T1000 (cell line): ENCODE results near the gene TGFB1I1.
"Not testable (repeated sequence)": the region's sequence is repeated elsewhere in the genome, so short reads cannot be mapped to it uniquely, and the experiment has no call there.

Source experiments
- DNase-seq: peaks from one replicate; lab custom pipeline; 2025; ENCODE audit warnings: mixed read lengths; lab: John Stamatoyannopoulos, UW

TGFB1I1 gene

GRCh38 chr16:31471875-31472708, at the start of gene TGFB1I1:
TSS of gene TGFB1I1 (plus strand) at chr16:31472152. CDS start at chr16:31472189, 37 bp downstream.
- peak; percentile 41 for DNase-seq

DNA sequence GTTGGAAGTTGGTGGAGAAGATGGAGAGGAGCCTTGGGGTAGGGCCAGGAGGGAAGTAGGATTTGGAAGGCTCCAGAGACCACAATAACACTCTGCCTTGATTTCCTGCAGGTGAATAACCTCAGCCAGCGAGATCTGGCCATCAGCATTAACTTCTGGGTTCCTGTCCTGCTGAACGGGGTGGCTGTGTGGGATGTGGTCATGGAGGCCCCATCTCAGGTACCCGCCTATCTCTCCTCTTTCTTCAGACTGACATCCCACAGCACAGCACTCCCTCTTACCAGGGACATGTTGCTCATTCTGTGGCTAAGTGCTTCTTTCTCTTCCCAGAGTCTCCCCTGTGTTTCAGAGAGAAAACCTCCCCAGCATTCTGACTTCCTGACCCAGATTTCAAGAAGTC, 48.7 kb upstream of the TGFB1I1 start:
- no peak for DNase-seq

DNA sequence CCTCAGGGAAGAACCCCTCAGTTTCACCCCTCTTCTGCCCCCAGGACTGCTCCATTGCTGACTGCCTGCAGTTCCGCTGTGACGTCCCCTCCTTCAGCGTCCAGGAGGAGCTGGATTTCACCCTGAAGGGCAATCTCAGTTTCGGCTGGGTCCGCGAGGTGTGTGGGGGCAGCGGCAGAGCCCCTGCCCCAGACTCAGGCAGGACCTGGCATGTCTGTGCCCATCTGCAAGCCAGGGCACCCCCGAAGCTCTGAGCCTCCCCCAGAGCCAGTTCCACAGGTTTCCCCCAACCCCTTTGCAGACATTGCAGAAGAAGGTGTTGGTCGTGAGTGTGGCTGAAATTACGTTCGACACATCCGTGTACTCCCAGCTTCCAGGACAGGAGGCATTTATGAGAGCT, 48.2 kb upstream of the TGFB1I1 start:
- DNase-seq = no peak

DNA sequence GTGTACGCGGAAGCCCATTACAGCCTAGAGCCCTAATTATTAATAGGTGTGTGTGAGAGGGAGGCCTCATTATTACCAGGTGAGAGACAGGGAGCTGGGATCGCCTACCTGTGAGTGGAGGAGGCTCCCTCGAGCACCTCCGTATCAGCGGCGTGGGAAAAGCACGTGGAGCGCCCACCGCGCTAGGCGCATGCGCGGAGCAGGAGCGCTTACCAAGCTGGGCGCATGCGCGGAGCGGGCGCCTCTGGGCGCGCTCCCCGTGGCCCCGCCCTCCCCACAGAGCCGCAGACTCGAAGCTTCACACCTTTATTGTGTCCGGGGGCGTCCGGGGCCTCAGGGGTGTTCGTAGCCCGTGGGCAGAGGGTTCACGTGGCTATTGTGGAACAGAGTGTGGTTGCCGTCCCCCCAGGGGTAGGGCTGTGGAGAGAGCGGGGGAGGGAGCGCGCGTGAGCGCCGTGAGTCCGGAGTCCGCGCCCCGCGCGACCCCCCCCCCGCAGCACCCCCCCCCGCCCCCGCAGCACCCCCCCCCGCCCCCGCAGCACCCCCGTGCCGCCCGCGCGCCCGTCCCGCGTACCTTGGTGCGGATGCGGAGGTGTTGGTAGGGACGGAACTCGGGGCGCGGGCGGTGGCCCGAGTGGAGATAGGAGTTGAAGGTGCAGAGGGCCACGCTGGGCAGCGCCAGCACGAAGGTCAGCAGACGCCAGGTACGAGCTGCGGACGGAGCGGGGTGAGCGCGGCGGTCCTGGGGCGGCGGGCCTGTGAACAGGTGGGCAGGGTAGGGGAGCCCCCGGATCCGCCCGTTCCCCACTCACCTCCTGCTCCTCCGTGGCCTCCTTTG, 44.3 kb upstream of the TGFB1I1 start:
- no peak for DNase-seq

GRCh38 chr16:31428279-31428597, 43.7 kb upstream of the TGFB1I1 start, which contains the start of gene COX6A2:
TSS of gene COX6A2 (minus strand) at chr16:31428360. CDS start at chr16:31428325, 35 bp downstream.
- no peak for DNase-seq

DNA sequence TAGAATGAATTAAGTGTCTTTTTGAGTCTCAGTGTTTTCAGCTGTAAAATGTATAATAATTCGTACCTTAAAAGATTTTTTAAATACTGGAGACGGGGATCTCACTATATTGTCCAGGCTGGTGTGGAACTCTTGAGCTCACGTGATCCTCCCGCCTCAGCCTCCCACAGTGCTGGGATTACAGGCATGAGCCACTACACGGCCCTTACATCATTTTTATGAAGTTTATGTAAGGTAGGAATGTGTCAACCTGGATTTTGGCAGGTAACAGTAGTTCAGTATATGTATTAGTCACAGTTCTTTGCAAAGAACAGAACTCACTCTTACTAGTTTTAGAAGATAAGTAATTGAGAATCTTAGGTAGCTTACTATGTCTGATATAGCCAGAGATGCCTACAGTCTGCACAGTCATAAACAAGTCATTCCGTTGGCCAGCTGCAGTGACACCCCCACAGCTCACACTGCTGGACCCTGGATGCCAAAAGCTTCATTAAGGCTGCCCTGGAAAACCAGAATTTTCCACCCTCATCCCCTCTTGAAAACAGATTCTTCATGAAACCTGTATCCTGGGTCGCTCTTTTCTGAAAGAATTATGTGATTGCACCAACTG, 43.2 kb upstream of the TGFB1I1 start:
- DNase-seq = no peak

DNA sequence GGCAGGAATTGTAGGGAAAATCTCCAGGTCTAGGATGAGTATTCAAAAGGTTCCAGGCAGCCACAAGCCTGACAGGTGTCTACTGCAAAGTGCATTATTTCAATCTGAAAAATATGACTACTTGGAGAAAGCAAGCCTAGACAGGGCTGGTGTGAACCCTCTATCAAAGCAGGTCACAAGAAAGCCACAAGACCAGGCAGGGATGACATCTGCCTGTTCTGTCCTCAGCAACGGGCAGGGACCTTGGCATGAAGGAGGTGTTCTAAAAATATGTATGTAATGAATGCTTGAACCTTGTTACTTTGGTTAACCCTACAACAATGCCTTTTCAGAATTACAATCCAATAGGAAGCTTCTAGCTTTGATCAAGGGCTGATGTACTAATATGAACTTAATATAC, 42.6 kb upstream of the TGFB1I1 start:
- DNase-seq = no peak

- DNase-seq = no peak
Measured at GRCh38 chr16:31429796-31430195, 42.2 kb upstream of the TGFB1I1 start.

GRCh38 chr16:31430380-31431052, 41.4 kb upstream of the TGFB1I1 start:
- no peak for DNase-seq

DNA sequence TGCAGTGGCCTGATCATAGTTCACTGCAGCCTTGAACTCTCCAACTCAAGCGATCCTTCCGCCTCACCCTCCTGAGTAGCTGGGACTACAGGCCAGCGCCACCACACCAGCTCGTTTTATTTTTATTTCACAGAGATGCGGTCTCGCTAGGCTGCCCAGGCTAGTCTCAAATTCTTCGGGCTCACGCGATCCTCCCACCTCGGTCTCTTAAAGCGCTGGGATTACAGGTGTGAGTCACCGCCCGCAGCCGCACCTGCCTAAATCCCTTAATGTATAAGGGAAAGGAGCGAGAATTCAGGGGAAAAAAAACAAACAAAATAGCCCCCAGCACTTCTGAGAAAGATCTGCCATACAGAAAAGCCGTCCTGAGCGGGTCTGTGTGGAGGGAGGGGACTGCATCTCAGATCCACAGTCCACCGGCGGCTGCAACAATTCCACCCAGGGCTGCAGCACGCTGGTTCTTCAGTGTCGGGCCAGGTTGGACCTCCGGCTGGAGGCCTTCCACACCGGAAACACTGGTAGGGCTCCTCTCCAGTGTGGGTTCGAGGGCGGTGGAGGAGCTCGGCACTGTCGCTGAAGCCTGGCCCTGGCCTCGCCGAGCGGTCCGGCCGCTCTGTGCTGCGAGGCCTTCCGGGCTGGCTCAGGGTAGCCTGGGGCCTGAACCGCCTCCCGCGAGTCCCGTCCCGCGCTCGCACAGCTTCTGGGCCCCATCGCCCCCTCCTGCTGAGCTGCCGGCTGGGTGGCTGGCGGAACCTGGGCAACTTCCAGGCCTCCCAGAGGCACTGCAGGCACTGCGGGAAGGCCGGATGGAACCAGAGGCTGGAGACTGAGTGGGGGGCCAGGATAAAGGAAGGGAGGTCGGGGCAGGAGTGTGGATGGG, 36.4 kb upstream of the TGFB1I1 start:
- DNase-seq = no peak

DNA sequence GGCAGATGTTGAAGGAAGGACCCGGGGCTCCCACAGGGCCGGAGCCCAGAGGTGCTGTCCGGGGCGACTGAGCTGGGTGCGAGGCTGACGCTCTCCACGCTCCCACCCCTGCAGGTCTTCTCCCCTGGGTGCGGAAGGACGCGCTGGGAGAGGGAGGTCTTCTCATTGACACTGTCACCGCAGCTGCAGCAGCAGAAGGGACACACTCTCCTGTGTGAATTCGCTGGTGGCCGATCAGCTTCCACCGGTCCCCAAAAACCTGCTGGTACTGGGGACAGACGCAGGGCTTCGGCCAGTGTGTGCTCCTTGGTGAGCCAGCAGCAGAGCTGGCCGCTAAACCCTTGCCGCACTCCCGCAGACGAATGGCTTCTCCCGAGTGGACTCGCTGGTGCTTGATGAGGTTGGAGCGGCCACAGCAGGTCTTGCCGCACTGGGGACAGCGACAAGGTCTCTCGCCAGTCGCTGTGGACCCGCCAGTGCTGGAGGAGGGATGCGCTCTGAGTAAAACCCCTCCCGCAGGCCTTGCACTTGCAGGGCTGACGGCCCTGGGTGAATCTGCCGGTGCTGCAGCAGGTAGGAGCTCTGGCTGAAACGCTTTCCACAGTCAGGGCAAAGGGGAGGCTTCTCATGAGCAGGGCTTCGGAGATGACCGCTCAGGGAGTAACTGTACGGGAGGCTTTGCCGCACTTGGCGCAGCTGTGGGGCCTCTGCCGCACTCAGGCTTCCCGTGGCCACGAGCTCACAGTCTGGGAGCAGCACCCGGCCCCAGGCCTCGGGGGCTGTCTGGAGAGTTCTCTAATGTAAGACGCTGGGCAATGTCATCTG, 35.5 kb upstream of the TGFB1I1 start:
- DNase-seq = no peak

DNA sequence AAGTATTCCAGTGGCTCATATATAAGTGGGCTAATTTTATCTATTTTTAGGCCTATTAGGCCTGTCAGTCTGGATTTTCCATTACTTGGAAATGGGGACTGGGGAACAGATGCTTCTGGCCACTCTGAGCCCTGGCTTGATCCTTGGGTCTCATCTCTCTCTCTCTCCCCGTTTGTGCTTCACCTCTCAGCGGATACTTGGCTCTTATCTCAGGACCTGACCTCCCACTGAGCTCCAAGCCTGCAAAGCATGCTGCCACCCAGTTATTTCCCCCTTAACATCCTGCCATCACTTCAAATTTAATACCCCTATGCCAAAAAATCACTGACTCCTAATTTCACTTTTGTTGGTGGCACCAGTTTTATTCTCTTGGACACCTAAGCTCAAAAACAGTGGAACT, 33.5 kb upstream of the TGFB1I1 start:
- DNase-seq = no peak

- not testable (repeated sequence) for DNase-seq
Measured at GRCh38 chr16:31439023-31439422, 32.9 kb upstream of the TGFB1I1 start.

DNA sequence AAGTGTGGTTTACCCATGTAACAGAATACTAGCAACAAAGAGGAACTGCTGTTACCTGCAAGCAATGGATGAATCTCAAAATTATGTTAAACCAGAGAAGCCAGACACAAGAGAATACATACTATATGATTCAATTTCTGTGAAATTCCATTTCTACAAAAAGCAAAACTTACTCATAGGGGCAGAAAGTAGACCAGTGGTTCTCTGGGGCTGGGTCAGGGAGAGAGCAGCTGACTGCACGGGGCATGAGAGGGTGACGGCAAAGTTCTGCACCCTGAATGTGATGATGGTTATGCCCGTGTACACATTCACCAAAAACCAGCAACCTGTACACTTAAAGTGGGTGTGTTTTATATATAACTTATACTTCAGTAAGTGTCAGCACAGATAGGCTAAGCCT, 32.4 kb upstream of the TGFB1I1 start:
- DNase-seq = no peak

DNA sequence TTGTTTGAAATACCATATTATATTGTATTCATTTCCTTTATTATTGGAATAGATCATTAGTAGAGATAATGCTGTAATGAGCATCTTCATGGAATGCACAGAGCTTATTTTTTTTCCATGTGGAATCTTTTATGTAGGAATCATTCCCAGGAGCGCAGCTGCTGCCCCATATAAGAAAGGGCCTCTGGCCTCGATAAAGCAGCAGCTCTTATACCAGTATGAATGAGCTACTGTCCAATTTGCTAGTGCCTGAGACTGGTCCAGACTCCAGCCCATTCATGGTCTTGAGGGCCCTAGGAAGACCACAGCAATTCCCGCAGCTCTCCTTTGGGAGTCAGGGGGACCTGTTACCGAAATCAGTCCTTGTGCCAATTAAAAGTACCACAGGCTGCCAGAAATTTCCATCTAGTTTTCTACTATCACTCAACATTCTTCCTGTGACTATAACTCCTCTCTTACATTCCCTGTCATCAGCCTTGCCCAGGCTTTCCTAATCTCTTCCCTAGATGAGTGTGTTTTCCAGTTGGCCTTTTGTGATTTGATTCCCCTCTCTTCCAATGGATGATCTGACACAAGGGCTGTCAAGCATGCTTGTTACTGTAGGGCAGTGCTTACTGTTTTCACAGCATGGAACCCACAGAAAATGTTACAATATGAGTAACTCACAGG, 31.3 kb upstream of the TGFB1I1 start:
- no peak for DNase-seq

GRCh38 chr16:31441956-31442355, 30.0 kb upstream of the TGFB1I1 start:
- no peak for DNase-seq

- DNase-seq = not testable (repeated sequence)
Measured at GRCh38 chr16:31445931-31446330, 26.0 kb upstream of the TGFB1I1 start.

DNA sequence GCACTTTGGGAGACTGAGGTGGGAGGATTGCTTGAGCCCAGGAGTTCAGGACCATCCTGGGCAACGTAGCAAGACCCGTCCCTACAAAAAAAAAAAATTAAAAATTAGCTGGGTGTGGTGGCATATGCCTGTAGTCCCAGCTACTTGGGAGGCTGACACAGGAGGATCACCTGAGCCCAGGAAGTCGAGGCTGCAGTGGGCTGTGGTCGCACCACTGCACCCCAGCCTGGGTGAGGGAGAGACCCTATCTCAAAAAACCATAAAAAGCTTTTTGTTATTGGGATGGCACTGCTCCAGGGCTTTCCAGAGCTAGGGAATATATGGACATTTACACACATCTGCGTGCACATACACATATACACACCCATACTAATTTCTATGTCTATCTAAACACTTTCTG, 20.8 kb upstream of the TGFB1I1 start:
- no peak for DNase-seq

GRCh38 chr16:31451681-31452351, 20.1 kb upstream of the TGFB1I1 start:
- DNase-seq = no peak
